ENCODE data around the gene HS3ST5. TPM values are rescaled to one million over a fixed set of nuclear protein-coding genes. Genes with fewer than 3 reads are reported as not detected.

The HS3ST5 gene
- total RNA-seq, 1 experiment from 2014 or later = not detected

DNA sequence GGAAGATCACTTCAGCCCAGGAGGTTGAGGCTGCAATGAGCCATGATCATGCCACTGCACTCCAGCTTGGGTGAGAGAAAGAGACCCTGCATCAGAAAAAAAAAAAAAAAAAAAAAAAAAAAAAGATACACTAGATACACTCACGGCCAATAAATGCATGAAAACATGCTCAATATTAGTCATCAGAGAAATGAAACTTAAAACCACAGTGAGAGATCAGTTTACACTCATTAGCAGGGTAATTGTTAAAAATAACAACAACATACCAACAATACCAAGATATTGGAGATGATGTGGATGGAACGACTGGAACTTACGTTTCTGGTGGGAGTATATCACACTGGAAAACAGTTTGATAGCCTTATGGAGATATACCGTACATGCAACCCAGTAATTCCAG lies 29.9 kb downstream of the HS3ST5 start (continued):
- TF ChIP-seq, protein P1, sequence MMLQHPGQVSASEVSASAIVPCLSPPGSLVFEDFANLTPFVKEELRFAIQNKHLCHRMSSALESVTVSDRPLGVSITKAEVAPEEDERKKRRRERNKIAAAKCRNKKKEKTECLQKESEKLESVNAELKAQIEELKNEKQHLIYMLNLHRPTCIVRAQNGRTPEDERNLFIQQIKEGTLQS (IDR thresholded peaks at IDR 0.05) = no peak
- no peak for TF ChIP-seq CEBPB (IDR thresholded peaks at IDR 0.05; ENCODE audit: low read depth)
- no peak for TF ChIP-seq ZNF274 (IDR thresholded peaks at IDR 0.05; ENCODE audit: low read depth, low read length)

- intact Hi-C loops (cut with micrococcal nuclease) = no loop called here
- ChIA-PET RAD21 (ENCODE audit: low non-redundant PET in 1 of 2, low total read pairs in 2 of 2, uncharacterized antibody in 2 of 2, unreplicated experiment in 2 of 2) (no interaction called here), POLR2A (no interaction called here), CTCF (no interaction called here)
- TF ChIP-seq EZH2phosphoT487 (IDR thresholded peaks at IDR 0.05; ENCODE audit: borderline replicate concordance) (no peak), EGR1 (IDR thresholded peaks at IDR 0.05; ENCODE audit: low read depth) (no peak), CEBPB (IDR thresholded peaks at IDR 0.05; ENCODE audit: low read depth) (no peak), SP1 (IDR thresholded peaks at IDR 0.05; ENCODE audit: low read depth) (no peak), TCF7L2 (IDR thresholded peaks at IDR 0.05; ENCODE audit: borderline replicate concordance, extremely low read depth, insufficient read depth, insufficient read length) (no peak), SRF (IDR thresholded peaks at IDR 0.05; ENCODE audit: low read depth) (no peak), REST (IDR thresholded peaks at IDR 0.05; ENCODE audit: low read depth) (no peak), YY1 (IDR thresholded peaks at IDR 0.05; ENCODE audit: extremely low read depth, insufficient replicate concordance, low read depth, low read length) (no peak), POLR2AphosphoS5 (IDR thresholded peaks at IDR 0.05; ENCODE audit: low read depth, low read length) (no peak), ELF1 (IDR thresholded peaks at IDR 0.05; ENCODE audit: borderline replicate concordance, low read depth) (no peak), ZFX (IDR thresholded peaks at IDR 0.05) (no peak), CTCF (IDR thresholded peaks at IDR 0.05 in 2 of 3, conservative IDR thresholded peaks at IDR 0.05 in 1 of 3; ENCODE audit: borderline replicate concordance in 1 of 3, insufficient read depth in 1 of 3, low read depth in 2 of 3, low read length in 2 of 3) (no peak), POLR2A (IDR thresholded peaks at IDR 0.05; ENCODE audit: borderline replicate concordance, extremely low read depth, insufficient read depth, insufficient read length) (no peak), ZNF274 (IDR thresholded peaks at IDR 0.05; ENCODE audit: low read depth, low read length) (no peak), FOSL1 (IDR thresholded peaks at IDR 0.05; ENCODE audit: low read depth) (no peak)
- TF ChIP-seq, protein P1 (IDR thresholded peaks at IDR 0.05) = no peak
- TF ChIP-seq, protein P2, sequence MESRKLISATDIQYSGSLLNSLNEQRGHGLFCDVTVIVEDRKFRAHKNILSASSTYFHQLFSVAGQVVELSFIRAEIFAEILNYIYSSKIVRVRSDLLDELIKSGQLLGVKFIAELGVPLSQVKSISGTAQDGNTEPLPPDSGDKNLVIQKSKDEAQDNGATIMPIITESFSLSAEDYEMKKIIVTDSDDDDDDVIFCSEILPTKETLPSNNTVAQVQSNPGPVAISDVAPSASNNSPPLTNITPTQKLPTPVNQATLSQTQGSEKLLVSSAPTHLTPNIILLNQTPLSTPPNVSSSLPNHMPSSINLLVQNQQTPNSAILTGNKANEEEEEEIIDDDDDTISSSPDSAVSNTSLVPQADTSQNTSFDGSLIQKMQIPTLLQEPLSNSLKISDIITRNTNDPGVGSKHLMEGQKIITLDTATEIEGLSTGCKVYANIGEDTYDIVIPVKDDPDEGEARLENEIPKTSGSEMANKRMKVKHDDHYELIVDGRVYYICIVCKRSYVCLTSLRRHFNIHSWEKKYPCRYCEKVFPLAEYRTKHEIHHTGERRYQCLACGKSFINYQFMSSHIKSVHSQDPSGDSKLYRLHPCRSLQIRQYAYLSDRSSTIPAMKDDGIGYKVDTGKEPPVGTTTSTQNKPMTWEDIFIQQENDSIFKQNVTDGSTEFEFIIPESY (IDR thresholded peaks at IDR 0.05; ENCODE audit: extremely low read depth, insufficient replicate concordance, low read length) = no peak
- Histone ChIP-seq H3K9me2 (ENCODE audit: insufficient read depth) (no peaks in the 10 kb centered on the region), H2AFZ (ENCODE audit: low read depth, low read length, poor library complexity, severe bottlenecking) (no peak overlapping the region), H3K27me3 (ENCODE audit: insufficient read depth, low read length) (no peaks in the 10 kb centered on the region), H3K79me2 (ENCODE audit: insufficient read depth, low read length) (no peaks in the 10 kb centered on the region), H3K9ac (ENCODE audit: low read length) (no peak overlapping the region), H3K4me2 (ENCODE audit: low read length) (no peak overlapping the region), H4K20me1 (ENCODE audit: insufficient read depth) (no peaks in the 10 kb centered on the region), H3K36me3 (ENCODE audit: control insufficient read depth in 1 of 2, insufficient read depth in 2 of 2, low read length in 2 of 2) (no peaks in the 10 kb centered on the region), H3K4me3 (replicated peaks in 1 of 2; ENCODE audit: low read depth in 1 of 2, low read length in 2 of 2) (no peak overlapping the region), H3K9me3 (ENCODE audit: control insufficient read depth in 1 of 2, insufficient read depth in 1 of 2, low read depth in 1 of 2, low read length in 2 of 2) (no peaks in the 10 kb centered on the region), H3K4me1 (ENCODE audit: control insufficient read depth in 1 of 2, insufficient read depth in 2 of 2, low read length in 2 of 2) (no peaks in the 10 kb centered on the region), H3K27ac (ENCODE audit: low read depth, low read length) (no peak overlapping the region)
- ATAC-seq (no peak), DNase-seq (ENCODE audit: low read depth, low spot score) (no peak)
- BruUV-seq (replicated peaks) = no TSS peak
These were observed 32.8 kb downstream of the HS3ST5 start for GRCh38 chr6:114310053-114310452.

All from HCT116 (cell line).